ENCODE results near the gene ST3GAL3. TPM values are rescaled to one million over a fixed set of nuclear protein-coding genes. Genes with fewer than 3 reads are reported as not detected.

Gene ST3GAL3
- 10.8 and 18.3 TPM in 2 replicates for total RNA-seq

- H3K4me3 ChIP-seq (ENCODE audit: low read depth, low read length): peak within 1 kb of the TSS; percentile 76
- no peak for TF ChIP-seq CTCF (conservative IDR thresholded peaks at IDR 0.05; ENCODE audit: low read depth, low read length)
- no peak for DNase-seq (ENCODE audit: low read depth)
These were observed at the start of gene ST3GAL3 for GRCh38 chr1:43707190-43708001. Gene ST3GAL3 (plus strand): TSS chr1:43707536. CDS start chr1:43736263, 28,727 bp downstream.

GRCh38 chr1:43659212-43660166 lies 47.8 kb upstream of the ST3GAL3 start:
- no peak for DNase-seq (ENCODE audit: low read depth)
- H3K4me3 ChIP-seq (ENCODE audit: low read depth, low read length): no peak overlapping the region
- no peak for TF ChIP-seq CTCF (conservative IDR thresholded peaks at IDR 0.05; ENCODE audit: low read depth, low read length)

- H3K4me3 ChIP-seq (ENCODE audit: low read depth, low read length): no peak overlapping the region
- DNase-seq (ENCODE audit: low read depth): no peak
- no peak for TF ChIP-seq CTCF (conservative IDR thresholded peaks at IDR 0.05; ENCODE audit: low read depth, low read length)
These were observed 47.0 kb upstream of the ST3GAL3 start for GRCh38 chr1:43660355-43660754.

GRCh38 chr1:43664369-43664768 lies 43.0 kb upstream of the ST3GAL3 start:
- DNase-seq (ENCODE audit: low read depth): no peak
- no peak overlapping the region for H3K4me3 ChIP-seq (ENCODE audit: low read depth, low read length)
- TF ChIP-seq CTCF (conservative IDR thresholded peaks at IDR 0.05; ENCODE audit: low read depth, low read length): no peak

- DNase-seq (ENCODE audit: low read depth): no peak
- H3K4me3 ChIP-seq (ENCODE audit: low read depth, low read length): no peak overlapping the region
- TF ChIP-seq CTCF (conservative IDR thresholded peaks at IDR 0.05; ENCODE audit: low read depth, low read length): no peak
These were observed 40.7 kb upstream of the ST3GAL3 start for GRCh38 chr1:43666608-43667007.

- no peak overlapping the region for H3K4me3 ChIP-seq (ENCODE audit: low read depth, low read length)
- DNase-seq (ENCODE audit: low read depth): no peak
- TF ChIP-seq CTCF (conservative IDR thresholded peaks at IDR 0.05; ENCODE audit: low read depth, low read length): no peak
These were observed 38.4 kb upstream of the ST3GAL3 start for GRCh38 chr1:43668956-43669355.

All from epithelial cell of proximal tubule (primary cell).